HG02763 (cell line): ENCODE measurements around the gene GABARAPL2.

ENCODE experiments used
- ATAC-seq: cut with Tn5 transposase; IDR thresholded peaks from one replicate; pipeline ENCODE4 v1.9.1; 2021; ENCODE audit warnings: mild to moderate bottlenecking, moderate library complexity; ENCODE audit not compliant: unreplicated experiment

GABARAPL2 gene

GRCh38 chr16:75552951-75553350, 13.2 kb upstream of the GABARAPL2 start:
- no peak for ATAC-seq

GRCh38 chr16:75555213-75555706, 10.9 kb upstream of the GABARAPL2 start:
- peak; percentile 21 for ATAC-seq

- peak; percentile 97 for ATAC-seq
Observed at GRCh38 chr16:75555707-75556430, 10.3 kb upstream of the GABARAPL2 start, which contains the start of gene TMEM231. TSS of gene TMEM231 (minus strand) at chr16:75556252. CDS start at chr16:75556209, 43 bp downstream.

- ATAC-seq: no peak
Observed at GRCh38 chr16:75556431-75556950, 9.7 kb upstream of the GABARAPL2 start.

DNA sequence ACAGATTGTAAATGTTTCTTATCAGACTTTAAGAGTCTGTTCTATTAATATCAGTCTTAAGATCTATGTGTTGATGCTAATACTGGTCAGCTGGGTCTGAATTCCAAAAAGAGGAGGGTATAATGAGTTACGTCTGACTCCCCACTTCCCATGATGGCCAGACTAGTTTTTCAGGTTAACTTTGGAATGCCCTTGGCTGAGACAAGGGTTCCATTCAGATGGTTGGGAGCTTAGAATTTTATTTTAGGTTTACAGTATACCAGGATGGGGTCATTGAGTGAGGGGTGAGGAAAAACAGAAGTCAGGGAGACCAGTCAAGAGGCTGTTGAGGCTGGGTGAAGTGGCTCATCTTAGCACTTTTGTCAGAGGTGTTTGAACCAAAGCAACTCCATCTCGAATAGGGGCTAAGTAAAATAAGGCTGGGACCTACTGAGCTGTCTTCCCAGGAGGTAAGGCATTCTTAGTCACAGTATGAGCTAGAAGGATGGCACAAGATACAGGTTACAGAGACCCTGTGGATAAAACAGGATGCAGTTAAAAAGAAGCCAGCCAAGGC, 7.3 kb upstream of the GABARAPL2 start:
- ATAC-seq: no peak

DNA sequence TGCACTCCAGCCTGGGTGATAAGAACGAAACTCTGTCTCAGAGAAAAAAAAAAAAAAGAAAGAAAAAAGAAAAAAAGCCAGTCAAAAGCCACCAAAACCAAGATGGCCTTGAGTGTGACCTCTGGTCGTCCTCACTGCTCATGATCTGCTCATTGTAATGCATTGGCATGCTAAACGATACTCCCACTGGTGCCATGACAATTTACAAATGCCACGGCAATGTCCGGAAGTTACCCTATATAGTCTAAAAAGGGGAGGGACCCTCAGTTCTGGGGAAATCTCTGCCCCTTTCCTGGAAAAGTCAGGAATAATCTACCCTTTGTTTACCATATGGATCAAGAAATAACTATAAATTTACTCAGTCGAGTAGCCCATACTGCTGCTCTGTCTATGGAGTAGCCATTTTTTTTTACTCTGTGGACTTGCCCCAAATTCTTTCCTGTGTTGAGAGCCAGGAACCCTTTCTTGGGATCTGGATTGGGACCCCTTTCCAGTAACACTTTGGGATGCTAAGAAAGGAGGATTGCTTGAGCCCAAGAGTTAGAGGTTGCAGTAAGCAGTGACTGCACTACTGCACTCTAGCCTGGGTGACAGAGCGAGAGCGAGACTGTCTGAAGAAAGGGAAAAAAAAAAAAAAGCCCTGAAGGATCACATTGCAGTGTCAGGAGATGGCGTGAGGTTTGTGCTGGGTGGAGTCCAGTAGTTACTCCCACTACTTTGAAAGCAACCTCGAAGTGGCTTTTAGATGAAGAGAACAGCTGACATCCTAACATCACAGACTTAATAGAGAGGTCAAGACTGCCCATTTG, 6.4 kb upstream of the GABARAPL2 start:
- ATAC-seq: no peak

- ATAC-seq: peak; percentile 8
Observed at GRCh38 chr16:75565640-75566039, 539 bp upstream of the GABARAPL2 start.

- ATAC-seq: no peak
Observed at GRCh38 chr16:75566758-75567255, 628 bp downstream of the GABARAPL2 start.

- no peak for ATAC-seq
Observed at GRCh38 chr16:75567911-75568310, 1.7 kb downstream of the GABARAPL2 start.

DNA sequence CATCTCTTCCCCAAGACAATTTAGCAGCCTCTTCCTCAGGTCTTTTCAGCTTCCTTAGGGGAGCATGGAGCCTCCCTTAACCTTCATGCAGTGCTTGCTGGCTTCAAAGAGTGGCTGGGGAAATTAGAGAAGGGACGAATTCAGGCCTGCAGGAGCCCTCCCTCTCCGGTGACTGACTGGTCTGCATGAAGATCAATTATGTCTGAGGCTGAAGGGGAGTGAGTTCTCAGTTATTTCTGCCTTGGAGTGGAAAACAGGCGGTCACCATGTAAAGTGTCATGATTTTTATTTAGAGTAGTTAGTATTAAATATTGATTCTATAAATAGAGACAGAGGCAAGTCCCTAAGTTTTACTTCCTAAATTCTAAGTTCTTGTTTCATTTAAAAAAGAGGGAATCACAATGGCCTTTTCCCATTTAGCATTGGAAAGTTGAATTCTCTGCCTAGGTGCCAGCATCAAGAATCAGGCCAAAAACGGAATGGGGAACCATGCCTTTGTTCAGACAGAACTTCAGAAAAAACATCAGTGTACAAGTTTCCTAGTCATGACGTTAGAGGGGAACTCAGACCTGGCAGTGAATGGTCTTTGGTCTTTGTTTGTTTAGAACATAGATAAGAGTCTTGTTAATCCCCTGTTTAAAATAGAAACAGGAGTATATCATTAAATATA, 4.4 kb downstream of the GABARAPL2 start:
- no peak for ATAC-seq

GRCh38 chr16:75572864-75573542, 6.8 kb downstream of the GABARAPL2 start:
- no peak for ATAC-seq

DNA sequence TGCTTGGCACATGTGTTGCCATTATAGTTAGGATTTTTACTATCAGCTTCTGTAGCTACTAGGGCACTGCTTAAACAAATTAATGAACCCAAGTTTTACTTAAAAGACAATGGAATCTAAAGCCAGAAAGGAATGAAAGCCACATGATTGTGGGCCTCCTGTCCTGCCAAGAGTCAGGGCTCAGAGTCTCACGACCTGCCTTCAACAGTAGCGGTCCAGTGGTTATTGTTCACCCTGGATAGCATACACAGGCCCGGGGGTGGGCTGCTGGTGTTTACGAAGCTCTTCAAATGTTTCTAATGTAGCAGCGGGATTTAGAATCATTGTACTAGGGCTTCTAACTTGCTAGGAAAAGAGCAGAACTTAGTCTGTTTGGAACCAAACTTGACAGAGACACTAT, 7.8 kb downstream of the GABARAPL2 start:
- no peak for ATAC-seq

GRCh38 chr16:75575958-75576357, 9.8 kb downstream of the GABARAPL2 start:
- ATAC-seq: no peak

- peak; percentile 48 for ATAC-seq
Observed at GRCh38 chr16:75576384-75576811, 10.2 kb downstream of the GABARAPL2 start.

DNA sequence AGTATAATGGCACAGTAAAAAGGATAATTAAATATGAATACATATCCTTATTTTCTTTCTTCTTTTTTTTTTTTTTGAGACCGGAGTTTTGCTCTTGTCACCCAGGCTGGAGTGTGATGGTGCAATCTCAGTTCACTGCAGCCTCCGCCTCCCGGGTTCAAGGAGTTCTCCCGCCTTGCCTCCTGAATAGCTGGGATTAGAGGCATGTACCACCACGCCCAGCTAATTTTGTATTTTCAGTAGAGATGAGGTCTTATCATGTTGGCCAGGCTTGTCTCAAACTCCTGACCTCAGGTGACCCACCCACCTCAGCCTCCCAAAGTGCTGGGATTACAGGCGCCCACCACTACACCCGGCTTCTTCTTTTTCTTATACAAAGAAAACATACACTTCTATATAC, 12.0 kb downstream of the GABARAPL2 start:
- no peak for ATAC-seq

- no peak for ATAC-seq
Observed at GRCh38 chr16:75578725-75579124, 12.5 kb downstream of the GABARAPL2 start.

DNA sequence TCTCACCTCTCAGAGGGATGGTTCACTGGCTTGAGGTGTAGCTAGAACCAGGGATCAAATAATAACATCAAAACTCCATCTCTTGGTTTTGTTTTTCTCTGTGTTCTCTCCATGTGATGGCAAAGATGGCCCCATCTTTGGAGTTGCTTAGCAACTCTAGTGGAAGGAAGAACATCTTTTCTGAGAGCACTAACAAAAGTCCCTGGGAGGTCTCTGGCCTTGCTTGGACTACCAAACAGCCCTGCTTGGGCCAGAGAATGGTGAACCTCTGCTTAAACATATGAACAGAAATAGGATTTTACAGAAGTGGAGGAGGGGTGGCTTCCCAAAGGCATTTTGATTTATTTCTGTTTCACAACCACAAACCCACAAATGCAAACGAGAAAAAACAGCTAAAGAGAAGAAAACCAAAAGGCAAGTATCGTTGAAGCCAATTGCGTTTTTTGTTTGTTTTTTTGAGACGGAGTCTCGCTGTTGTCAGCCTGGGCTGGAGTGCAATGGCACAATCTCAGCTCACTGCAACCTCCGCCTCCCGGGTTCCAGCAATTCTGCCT, 13.2 kb downstream of the GABARAPL2 start:
- ATAC-seq: no peak

DNA sequence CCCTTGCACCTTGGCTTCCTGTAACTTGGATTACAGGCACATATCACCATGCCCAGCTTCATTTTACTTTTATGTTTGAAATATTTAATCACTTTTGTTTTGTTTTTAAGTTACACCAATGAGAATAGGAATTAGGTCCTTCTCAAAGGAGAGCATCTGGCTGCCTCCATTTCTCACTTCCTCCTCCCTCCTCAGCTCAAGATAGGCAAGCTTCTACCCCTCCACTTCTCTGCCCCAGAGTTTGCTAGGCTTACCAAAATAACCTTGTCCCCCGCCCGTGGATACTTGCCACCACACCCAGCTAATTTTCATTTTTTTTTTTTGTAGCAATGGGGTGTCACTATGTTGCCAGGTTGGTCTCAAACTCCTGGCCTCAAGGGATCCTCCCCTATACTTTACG, 17.9 kb downstream of the GABARAPL2 start:
- no peak for ATAC-seq

DNA sequence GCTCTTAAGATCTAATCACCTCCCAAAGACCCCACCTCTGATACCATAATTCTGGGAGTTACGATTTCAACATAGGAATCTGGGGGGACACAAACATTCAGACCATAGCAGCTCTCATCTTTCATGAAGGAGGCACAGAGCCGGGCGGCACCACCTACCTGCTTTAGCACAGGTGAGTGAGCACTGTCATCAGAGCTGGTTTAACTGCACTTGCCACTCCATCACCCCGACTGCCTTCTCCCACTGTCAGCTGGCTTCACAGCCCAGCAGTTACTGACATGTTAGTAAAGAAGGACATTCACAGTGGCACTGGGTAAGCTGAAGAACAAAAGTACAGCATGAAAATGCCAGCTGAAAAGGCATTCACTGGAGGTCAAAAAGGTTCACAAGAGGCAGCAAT, 22.5 kb downstream of the GABARAPL2 start:
- ATAC-seq: no peak

- ATAC-seq: no peak
Observed at GRCh38 chr16:75589306-75589705, 23.1 kb downstream of the GABARAPL2 start.
